Keratinocyte (primary cell): Measurements from ENCODE around the gene NPPC.

Experiments
- EZH2 ChIP-seq: IDR thresholded peaks from one replicate; pipeline ENCODE4 v1.6.1; 2012; ENCODE audit warnings: inconsistent platforms, mild to moderate bottlenecking, low read length, moderate library complexity
- TF ChIP-seq, protein P1 (sequence below), 3 experiments: IDR thresholded peaks in 1 of 3; conservative IDR thresholded peaks in 1 of 3; optimal IDR thresholded peaks in 1 of 3; 2 replicates in 2 of 3; 3 replicates in 1 of 3; pipeline versions ENCODE3 to v1.5.1; 2011; ENCODE audit warnings: low read length in 3 of 3, mild to moderate bottlenecking in 3 of 3, moderate library complexity in 2 of 3, control low read depth in 1 of 3, inconsistent platforms in 1 of 3; ENCODE audit not compliant: insufficient read depth in 2 of 3; ENCODE audit errors: extremely low read depth in 1 of 3

DNA sequence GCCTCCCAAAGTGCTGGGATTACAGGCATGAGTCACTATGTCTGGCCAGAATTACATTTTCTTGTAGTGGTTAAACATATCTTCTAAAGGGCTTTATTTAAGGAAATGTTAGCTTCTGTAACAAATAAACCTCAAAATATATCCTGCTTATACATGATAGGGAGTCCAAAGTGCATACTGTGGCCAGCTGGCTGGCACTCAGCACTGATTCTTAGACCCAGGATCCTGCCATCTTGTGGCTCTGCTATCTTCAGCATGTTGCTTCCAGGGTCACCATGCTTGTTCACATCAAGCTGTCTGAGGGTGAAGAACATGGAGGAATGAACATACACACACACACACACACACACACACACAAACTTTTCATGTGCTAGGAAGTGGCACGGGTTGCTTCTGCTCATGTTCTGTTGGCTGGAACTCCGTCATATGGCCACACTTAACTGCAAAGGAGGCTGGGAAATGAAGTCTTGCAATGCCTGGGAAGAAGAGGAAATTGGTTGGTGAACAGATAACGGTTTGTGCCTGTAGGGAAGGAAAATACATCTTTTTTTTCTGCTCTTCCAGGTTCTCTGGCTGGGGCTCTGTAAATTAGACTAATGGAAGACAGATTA lies 40.0 kb downstream of the NPPC start:
- TF ChIP-seq, protein P1, sequence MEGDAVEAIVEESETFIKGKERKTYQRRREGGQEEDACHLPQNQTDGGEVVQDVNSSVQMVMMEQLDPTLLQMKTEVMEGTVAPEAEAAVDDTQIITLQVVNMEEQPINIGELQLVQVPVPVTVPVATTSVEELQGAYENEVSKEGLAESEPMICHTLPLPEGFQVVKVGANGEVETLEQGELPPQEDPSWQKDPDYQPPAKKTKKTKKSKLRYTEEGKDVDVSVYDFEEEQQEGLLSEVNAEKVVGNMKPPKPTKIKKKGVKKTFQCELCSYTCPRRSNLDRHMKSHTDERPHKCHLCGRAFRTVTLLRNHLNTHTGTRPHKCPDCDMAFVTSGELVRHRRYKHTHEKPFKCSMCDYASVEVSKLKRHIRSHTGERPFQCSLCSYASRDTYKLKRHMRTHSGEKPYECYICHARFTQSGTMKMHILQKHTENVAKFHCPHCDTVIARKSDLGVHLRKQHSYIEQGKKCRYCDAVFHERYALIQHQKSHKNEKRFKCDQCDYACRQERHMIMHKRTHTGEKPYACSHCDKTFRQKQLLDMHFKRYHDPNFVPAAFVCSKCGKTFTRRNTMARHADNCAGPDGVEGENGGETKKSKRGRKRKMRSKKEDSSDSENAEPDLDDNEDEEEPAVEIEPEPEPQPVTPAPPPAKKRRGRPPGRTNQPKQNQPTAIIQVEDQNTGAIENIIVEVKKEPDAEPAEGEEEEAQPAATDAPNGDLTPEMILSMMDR (optimal IDR thresholded peaks at IDR 0.05 in 1 of 3, IDR thresholded peaks at IDR 0.05 in 1 of 3, conservative IDR thresholded peaks at IDR 0.05 in 1 of 3; ENCODE audit: extremely low read depth in 1 of 3, insufficient read depth in 2 of 3, low read length in 3 of 3), result no peak
- no peak for TF ChIP-seq EZH2
